DMS79 treated with DMSO at 0.1 percent for 48 hours (cell line): ENCODE measurements around the gene UTP18.

Source experiments
- DNase-seq: peaks from one replicate; lab custom pipeline; 2025; lab: John Stamatoyannopoulos, UW

UTP18 gene

GRCh38 chr17:51335883-51336822, 75.8 kb downstream of the UTP18 start:
- DNase-seq: no peak

- no peak for DNase-seq
These were observed 81.1 kb downstream of the UTP18 start for GRCh38 chr17:51341457-51341856.

- DNase-seq: no peak
These were observed 81.9 kb downstream of the UTP18 start for GRCh38 chr17:51342257-51342656.

DNA sequence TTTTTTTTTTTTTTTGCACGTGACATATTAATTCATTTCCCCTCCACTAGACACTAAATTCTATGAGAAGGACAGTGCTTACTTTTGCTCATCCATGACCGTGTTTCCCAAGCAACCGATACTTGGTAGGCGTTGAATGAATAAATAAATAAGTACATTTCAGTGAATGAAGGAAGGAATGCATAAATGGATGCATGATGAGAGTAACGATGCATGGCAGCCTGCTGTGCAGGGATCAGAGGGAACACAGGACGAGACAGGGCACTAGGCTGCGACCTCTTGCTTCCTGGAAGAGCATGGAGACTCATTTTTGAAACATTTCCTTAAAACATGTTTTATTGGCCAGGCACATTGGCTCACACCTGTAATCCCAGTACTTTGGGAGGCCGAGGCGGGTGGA, 84.2 kb downstream of the UTP18 start:
- no peak for DNase-seq

- DNase-seq: no peak
These were observed 86.1 kb downstream of the UTP18 start for GRCh38 chr17:51346218-51346982.
